HepG2 (cell line): ENCODE data around the gene PXMP4. TPM values are rescaled to one million over a fixed set of nuclear protein-coding genes. Genes with fewer than 3 reads are reported as not detected.

Source experiments
- FOXK1 ChIP-seq: sonication (generic); formaldehyde crosslinking; IDR thresholded peaks from 2 replicates; pipeline ENCODE4 v1.4.0; 2020; ENCODE audit warnings: low read depth, missing genetic modification reagents, borderline replicate concordance
- GFI1 ChIP-seq: sonication (generic); formaldehyde crosslinking; IDR thresholded peaks from 2 replicates; pipeline ENCODE4 v1.5.0; 2020; ENCODE audit warnings: missing genetic modification reagents, mild to moderate bottlenecking, borderline replicate concordance
- HOXA7 ChIP-seq: sonication (generic); formaldehyde crosslinking; IDR thresholded peaks from 2 replicates; pipeline ENCODE4 v1.8.1; 2022; ENCODE audit warnings: mild to moderate bottlenecking, missing genetic modification reagents, moderate library complexity
- NPAS2 ChIP-seq: sonication (generic); formaldehyde crosslinking; IDR thresholded peaks from 2 replicates; pipeline ENCODE4 v1.8.0; 2022; ENCODE audit warnings: mild to moderate bottlenecking, missing genetic modification reagents, borderline replicate concordance
- PHF8 ChIP-seq: sonication (generic); formaldehyde crosslinking; IDR thresholded peaks from 2 replicates; pipeline ENCODE4 v1.5.0; 2020; ENCODE audit warnings: missing genetic modification reagents
- POLR2AphosphoS5 ChIP-seq: IDR thresholded peaks from 2 replicates; pipeline ENCODE4 v1.6.1; 2012; ENCODE audit warnings: low read depth, low read length
- RCOR2 ChIP-seq: IDR thresholded peaks from 2 replicates; pipeline ENCODE4 v1.6.1; 2016; ENCODE audit warnings: missing biosample characterization, missing genetic modification reagents
- SIX4 ChIP-seq: sonication (generic); formaldehyde crosslinking; IDR thresholded peaks from 2 replicates; pipeline ENCODE4 v1.4.0; 2020; ENCODE audit warnings: missing genetic modification reagents
- ZC3H13 ChIP-seq: sonication (generic); formaldehyde crosslinking; IDR thresholded peaks from 2 replicates; pipeline ENCODE4 v1.8.1; 2023; ENCODE audit warnings: mild to moderate bottlenecking, missing genetic modification reagents, moderate library complexity
- ZNF180 ChIP-seq: sonication (generic); formaldehyde crosslinking; IDR thresholded peaks from 2 replicates; pipeline ENCODE4 v1.4.0; 2020; ENCODE audit warnings: low read depth, missing genetic modification reagents, borderline replicate concordance
- polyA plus RNA-seq, 8 experiments: library from polyadenylated mRNA; depleted of rRNA in 3 of 8; stranded (reverse) in 7 of 8; unstranded in 1 of 8; fragments of >200 nt; fragmentation: Illumina TruSeq in 4 of 8; extraction: Trizol in 4 of 8; gene quantifications; 2 replicates each; pipeline versions ENCODE4 v1.2.1 to v1.2.3, GENCODE V29; 2011 to 2016; ENCODE audit warnings: low read depth in 4 of 8, missing spikeins in 1 of 8, mixed read lengths in 1 of 8; ENCODE audit not compliant: insufficient read depth in 1 of 8
- total RNA-seq, 5 experiments: library from RNA; depleted of rRNA; stranded (reverse); fragments of >200 nt; fragmentation: Illumina TruSeq; extraction: Trizol; gene quantifications; 2 replicates each; pipeline ENCODE4 v1.2.3, GENCODE V29; 2016; ENCODE audit warnings: low read depth in 1 of 5
- TF ChIP-seq, protein P1 (sequence below): conservative IDR thresholded peaks from 2 replicates; pipeline ENCODE4 v1.6.1; 2018; ENCODE audit warnings: missing genetic modification reagents
- TF ChIP-seq, protein P2 (sequence below): IDR thresholded peaks from 2 replicates; pipeline ENCODE4 v1.6.1; 2012; ENCODE audit warnings: inconsistent platforms
- TF ChIP-seq, protein P3 (sequence below): sonication (generic); formaldehyde crosslinking; IDR thresholded peaks from 2 replicates; pipeline ENCODE4 v1.4.0; 2020; ENCODE audit warnings: missing genetic modification reagents
- TF ChIP-seq, protein P4 (sequence below): sonication (generic); formaldehyde crosslinking; IDR thresholded peaks from one replicate; pipeline ENCODE4 v1.5.1; 2020; ENCODE audit warnings: mild to moderate bottlenecking, missing genetic modification reagents; ENCODE audit errors: not compliant biosample characterization
- TF ChIP-seq, protein P5 (sequence below): sonication (generic); formaldehyde crosslinking; IDR thresholded peaks from 2 replicates; pipeline ENCODE4 v1.8.0; 2022; ENCODE audit warnings: missing genetic modification reagents, low read depth, mild to moderate bottlenecking, borderline replicate concordance
- TF ChIP-seq, protein P6 (sequence below): IDR thresholded peaks from 2 replicates; pipeline ENCODE4 v1.6.1; 2018; ENCODE audit warnings: missing genetic modification reagents

PXMP4 gene
- total and polyA plus RNA-seq, 2 of the 13 experiments (the other 11 are each of a cell fraction or from before 2014, with no cell fraction given): not detected

DNA sequence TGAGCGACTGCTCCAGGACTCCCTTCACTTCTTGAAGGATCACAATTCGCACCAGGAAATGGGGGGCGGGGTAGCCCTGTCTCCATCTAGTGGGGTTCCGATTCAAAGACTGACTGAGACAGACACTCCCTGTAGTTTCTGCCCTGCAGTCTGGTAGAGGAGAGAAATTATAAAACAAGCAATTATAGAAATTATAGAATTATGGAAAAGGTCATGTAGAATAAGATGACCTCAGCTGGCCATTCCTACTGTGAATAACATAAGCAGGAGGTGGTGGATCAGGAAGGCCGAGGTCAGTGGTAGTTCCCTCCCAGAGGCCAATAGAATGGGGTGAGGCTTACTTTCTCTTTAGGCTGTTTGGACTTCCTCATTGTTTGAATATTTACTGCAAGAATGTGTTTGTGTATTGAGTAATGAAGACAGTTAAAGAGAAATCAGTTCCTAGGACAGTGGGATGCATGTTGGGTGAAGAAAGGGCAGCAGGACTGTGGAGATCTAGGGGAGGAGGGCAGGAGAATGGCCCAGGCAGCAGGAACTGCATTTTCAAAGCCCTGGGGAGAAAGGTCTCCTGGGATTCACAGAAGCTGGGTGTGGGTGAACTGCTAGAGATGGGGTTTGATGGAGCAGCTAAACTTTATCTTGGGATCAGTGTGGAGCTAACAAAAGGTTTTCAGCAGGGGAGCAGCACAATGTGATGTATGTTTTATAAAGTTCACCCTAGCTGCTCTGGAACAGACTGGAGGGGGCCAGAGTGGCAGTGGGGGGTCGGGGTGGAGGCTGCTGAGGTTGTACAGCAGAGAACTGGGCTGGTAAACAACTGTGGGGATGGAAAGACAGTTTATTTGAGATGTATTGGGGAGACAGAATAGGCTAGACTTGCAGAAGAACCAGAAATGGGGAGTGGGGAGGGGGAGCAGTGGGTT, 13.8 kb upstream of the PXMP4 start (continued):
- TF ChIP-seq PHF8 (peak; percentile 49; the same call in 1 of the 2 replicates), ZNF180 (CRISPR knock-in tag) (no peak), NPAS2 (CRISPR knock-in tag) (no peak), POLR2AphosphoS5 (peak; percentile 49; the same call in 1 of the 2 replicates), FOXK1 (CRISPR knock-in tag) (peak; percentile 42; the same call in 1 of the 2 replicates), RCOR2 (CRISPR knock-in tag) (peak; percentile 68; the same call in 1 of the 2 replicates), GFI1 (CRISPR knock-in tag) (peak; percentile 78; the same call in 1 of the 2 replicates), SIX4 (CRISPR knock-in tag) (no peak), ZC3H13 (CRISPR knock-in tag) (no peak), HOXA7 (CRISPR knock-in tag) (no peak)
- TF ChIP-seq, protein P1, sequence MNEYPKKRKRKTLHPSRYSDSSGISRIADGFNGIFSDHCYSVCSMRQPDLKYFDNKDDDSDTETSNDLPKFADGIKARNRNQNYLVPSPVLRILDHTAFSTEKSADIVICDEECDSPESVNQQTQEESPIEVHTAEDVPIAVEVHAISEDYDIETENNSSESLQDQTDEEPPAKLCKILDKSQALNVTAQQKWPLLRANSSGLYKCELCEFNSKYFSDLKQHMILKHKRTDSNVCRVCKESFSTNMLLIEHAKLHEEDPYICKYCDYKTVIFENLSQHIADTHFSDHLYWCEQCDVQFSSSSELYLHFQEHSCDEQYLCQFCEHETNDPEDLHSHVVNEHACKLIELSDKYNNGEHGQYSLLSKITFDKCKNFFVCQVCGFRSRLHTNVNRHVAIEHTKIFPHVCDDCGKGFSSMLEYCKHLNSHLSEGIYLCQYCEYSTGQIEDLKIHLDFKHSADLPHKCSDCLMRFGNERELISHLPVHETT (CRISPR knock-in tag): 0 out of 2 replicates have a peak, but pooled peaks have one; percentile 31
- TF ChIP-seq, protein P2, sequence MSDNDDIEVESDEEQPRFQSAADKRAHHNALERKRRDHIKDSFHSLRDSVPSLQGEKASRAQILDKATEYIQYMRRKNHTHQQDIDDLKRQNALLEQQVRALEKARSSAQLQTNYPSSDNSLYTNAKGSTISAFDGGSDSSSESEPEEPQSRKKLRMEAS: peak; percentile 55; the same call in 1 of the 2 replicates
- TF ChIP-seq, protein P3, sequence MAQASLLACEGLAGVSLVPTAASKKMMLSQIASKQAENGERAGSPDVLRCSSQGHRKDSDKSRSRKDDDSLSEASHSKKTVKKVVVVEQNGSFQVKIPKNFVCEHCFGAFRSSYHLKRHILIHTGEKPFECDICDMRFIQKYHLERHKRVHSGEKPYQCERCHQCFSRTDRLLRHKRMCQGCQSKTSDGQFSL (CRISPR knock-in tag): no peak
- TF ChIP-seq, protein P4, sequence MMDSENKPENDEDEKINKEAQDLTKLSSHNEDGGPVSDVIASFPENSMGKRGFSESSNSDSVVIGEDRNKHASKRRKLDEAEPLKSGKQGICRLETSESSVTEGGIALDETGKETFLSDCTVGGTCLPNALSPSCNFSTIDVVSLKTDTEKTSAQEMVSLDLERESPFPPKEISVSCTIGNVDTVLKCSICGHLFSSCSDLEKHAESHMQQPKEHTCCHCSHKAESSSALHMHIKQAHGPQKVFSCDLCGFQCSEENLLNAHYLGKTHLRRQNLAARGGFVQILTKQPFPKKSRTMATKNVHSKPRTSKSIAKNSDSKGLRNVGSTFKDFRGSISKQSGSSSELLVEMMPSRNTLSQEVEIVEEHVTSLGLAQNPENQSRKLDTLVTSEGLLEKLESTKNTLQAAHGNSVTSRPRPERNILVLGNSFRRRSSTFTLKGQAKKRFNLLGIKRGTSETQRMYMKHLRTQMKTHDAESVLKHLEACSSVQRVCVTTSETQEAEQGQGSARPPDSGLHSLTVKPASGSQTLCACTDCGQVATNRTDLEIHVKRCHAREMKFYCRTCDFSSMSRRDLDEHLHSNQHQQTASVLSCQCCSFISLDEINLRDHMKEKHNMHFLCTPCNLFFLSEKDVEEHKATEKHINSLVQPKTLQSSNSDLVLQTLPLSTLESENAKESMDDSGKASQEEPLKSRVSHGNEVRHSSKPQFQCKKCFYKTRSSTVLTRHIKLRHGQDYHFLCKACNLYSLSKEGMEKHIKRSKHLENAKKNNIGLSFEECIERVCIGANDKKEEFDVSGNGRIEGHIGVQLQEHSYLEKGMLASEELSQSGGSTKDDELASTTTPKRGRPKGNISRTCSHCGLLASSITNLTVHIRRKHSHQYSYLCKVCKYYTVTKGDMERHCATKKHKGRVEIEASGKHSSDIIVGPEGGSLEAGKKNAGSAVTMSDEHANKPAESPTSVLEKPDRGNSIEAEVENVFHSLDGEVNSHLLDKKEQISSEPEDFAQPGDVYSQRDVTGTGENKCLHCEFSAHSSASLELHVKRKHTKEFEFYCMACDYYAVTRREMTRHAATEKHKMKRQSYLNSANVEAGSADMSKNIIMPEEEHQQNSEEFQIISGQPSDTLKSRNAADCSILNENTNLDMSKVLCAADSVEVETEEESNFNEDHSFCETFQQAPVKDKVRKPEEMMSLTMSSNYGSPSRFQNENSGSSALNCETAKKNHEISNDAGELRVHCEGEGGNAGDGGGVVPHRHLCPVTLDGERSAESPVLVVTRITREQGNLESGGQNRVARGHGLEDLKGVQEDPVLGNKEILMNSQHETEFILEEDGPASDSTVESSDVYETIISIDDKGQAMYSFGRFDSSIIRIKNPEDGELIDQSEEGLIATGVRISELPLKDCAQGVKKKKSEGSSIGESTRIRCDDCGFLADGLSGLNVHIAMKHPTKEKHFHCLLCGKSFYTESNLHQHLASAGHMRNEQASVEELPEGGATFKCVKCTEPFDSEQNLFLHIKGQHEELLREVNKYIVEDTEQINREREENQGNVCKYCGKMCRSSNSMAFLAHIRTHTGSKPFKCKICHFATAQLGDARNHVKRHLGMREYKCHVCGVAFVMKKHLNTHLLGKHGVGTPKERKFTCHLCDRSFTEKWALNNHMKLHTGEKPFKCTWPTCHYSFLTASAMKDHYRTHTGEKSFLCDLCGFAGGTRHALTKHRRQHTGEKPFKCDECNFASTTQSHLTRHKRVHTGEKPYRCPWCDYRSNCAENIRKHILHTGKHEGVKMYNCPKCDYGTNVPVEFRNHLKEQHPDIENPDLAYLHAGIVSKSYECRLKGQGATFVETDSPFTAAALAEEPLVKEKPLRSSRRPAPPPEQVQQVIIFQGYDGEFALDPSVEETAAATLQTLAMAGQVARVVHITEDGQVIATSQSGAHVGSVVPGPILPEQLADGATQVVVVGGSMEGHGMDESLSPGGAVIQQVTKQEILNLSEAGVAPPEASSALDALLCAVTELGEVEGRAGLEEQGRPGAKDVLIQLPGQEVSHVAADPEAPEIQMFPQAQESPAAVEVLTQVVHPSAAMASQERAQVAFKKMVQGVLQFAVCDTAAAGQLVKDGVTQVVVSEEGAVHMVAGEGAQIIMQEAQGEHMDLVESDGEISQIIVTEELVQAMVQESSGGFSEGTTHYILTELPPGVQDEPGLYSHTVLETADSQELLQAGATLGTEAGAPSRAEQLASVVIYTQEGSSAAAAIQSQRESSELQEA (CRISPR knock-in tag): no peak
- TF ChIP-seq, protein P5, sequence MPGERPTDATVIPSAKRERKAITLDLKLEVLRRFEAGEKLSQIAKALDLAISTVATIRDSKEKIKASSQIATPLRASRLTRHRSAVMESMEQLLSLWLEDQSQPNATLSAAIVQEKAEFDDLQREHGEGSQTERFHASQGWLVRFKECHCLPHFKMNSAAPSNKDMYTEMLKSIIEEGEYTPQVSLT (CRISPR knock-in tag): no peak
- TF ChIP-seq, protein P6, sequence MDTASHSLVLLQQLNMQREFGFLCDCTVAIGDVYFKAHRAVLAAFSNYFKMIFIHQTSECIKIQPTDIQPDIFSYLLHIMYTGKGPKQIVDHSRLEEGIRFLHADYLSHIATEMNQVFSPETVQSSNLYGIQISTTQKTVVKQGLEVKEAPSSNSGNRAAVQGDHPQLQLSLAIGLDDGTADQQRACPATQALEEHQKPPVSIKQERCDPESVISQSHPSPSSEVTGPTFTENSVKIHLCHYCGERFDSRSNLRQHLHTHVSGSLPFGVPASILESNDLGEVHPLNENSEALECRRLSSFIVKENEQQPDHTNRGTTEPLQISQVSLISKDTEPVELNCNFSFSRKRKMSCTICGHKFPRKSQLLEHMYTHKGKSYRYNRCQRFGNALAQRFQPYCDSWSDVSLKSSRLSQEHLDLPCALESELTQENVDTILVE (CRISPR knock-in tag): peak; percentile 82; the same call in 1 of the 2 replicates
